H54 (cell line): ENCODE measurements around the gene MMP25.
A peak's percentile ranks its signal among the peaks of the same experiment; 100 is the strongest.

Experiments
- DNase-seq: peaks from one replicate; pipeline ENCODE4 v3.0.0; 2011; ENCODE audit warnings: low spot score, mixed read lengths; ENCODE audit not compliant: insufficient read length
- FAIRE-seq: peaks from 3 replicates; lab custom pipeline; 2011; peaks lifted over from hg19 to GRCh38; lab: Jason Lieb, UNC
- POLR2A ChIP-seq: IDR thresholded peaks from 2 replicates; pipeline ENCODE4 v1.6.1; 2011; ENCODE audit warnings: low read depth, mild to moderate bottlenecking, low read length

MMP25 gene

DNA sequence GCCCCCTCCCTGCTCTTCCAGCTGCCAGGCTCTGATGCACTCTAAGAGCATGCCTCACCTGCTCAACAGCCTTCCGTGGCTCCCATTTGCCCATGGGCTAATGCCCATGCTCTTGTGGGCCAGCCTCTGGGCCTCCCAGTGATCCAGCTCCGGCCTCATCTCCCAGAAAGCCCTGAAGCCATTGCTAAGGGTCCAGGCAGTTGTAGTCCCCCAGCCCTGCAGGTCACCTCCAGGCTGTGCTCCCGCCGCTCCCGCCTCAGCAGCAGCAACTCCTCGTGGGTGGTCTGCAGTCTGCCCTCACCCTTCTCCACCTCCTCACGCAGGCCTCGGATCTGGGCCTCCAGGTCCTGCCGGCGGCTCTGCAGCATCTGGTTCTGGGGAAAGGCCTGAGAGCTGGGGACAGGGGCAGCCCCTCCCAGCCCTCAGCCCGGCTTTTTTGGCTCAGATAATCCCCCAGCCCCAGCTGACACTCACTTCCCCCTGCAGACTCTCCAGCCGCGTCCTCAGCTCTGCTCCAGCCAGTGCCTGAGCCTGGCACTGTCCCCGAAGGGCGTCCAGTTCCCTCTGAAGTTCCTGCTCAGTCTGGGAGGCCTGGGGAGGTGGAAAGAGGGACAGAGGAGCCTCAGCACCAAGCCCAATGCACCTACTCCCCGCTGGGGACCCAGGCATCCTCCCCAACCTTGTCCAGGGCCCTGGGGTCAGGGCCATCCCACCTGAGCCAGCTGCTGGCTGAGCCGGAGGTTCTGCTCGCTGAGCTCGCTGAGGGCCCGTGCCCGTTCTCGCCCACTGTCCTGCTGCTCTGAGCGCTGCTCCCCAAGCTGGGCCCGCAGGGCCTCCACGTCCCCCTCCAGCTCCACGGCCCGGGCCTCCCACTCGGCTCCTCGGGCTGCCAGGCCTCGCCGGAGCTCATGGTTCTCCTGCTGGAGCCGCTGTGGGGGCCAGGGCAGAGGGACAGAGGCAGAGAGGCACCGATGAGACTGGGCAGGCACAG lies 15.8 kb upstream of the MMP25 start:
- DNase-seq (no peak), FAIRE-seq (no peak)
- TF ChIP-seq POLR2A, result no peak

DNA sequence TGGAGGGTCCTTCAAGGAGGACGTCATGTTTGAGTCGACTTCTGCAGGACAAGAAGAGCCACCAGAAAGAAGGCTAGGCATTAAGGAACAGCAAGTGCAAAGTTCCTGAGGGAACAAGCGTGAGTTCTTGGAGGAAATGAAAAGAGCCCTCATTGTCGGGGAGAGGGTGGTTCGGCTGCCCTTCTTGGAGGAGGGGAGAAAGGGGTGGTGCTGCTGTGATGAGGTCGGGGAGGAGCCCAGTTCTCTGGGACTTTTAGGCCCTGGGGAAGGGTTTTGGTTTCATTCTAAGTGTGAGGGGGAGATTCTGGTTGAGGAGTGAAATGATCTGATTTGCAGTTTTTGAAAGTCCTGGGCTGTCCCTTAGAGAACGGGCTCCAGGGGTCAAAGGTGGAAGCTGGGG lies 13.7 kb upstream of the MMP25 start:
- FAIRE-seq, result no peak
- no peak for TF ChIP-seq POLR2A
- DNase-seq, result no peak

DNA sequence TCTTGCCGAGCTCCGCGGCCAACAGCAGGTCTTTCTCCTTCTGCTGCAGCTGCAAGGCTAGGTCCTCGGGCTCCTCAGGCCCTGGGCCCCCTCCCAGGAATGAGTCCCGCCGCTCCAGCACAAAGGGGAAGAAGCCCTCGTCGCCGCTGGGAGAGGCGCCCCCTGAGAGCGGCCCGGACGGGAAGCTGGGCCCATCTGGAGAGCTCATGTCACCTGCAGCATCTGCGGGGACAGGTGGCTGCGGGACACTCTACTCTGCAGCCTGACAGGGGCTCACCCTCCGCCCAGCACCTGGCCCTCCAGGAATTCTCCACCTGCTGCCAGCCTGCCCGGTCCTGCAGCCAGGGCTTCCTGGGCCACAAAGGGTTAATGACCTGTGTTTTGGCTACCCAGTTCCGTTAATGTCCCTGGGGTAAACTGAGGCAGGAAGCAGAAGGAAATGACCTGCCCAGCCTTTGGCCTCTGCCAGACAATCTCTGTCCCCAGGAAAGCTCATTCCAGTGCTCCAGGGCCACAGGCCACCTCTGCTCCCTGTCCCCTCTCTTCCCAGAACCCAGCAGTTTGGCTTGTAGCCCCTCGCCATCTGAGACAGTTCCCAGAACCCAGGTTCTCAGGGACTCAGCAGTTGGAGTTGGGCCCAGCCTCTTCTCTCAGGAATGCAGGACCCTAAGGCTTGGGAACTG lies 10.9 kb upstream of the MMP25 start:
- FAIRE-seq, result no peak
- no peak for TF ChIP-seq POLR2A

DNA sequence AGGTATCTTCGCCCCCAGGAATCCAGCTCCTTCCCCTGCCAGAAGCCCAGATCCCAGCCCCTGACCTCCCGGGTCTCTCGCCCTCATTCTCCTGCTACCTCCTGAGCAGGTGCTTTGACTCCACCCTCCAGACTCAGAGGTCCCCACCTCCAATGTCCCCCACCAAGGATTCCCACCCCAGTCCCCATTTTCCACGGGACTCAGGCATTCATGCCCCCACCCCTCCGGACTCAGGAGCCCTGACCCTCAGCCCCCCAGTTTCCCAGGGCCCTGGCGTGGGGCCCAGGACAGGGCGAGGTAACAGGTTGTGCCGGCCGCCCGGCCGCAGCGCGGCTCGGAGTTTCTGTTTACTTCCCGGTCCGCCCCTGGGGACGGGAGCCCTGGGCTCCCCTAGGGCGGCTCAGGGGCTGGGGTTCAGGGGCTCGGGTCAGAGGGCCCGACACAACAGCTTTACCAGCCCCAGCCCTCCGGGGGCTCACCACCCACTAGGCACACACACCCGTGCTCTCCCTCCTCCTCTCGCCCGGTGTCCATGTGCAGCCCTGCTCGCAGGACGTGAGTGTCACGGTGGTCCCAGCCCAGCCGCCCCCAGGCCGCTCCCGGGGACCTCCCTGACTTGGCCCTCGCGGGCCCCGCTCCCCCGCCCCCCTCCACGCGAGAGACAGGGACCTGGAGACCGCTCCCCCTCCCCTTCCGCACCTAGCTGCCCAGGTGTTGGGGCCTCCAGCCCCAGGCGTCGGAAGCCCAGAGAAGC lies 10.2 kb upstream of the MMP25 start:
- FAIRE-seq, result no peak
- DNase-seq, result no peak
- TF ChIP-seq POLR2A, result no peak

More for the DNA sequence above, 10.9 kb upstream of the MMP25 start:
- DNase-seq, result no peak

DNA sequence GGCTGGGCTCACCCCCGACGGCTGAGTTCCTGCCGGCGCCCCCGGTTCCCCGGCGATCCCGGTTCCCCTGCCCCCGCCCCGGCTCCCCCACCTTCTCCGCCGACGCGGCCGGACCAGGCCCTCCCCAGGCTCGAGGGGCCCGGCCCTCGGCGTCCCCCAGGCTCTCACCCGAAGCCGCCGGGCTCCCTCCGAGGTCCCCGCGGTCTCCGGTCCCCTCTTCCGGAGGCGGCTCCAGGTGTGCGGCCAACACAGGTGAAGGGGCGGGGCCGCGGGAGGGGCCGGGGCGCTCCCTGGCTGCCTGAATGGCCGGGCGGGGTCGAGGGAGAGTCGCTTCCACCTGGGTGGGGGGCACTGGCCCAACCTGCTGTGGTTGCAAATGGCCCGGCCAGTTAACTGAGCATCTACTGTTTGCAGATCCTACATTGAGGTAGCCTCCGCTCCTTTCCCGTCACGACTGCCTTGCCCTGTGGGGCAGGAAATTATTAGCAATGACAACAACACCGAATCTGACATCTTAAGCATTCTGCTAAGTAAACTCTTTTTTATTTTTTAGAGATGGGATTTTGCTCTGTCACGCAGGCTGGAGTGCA lies 9.5 kb upstream of the MMP25 start, which contains the start of gene BICDL2:
Gene BICDL2 (minus strand): TSS at position 219 of the 590 bp plus-strand sequence. CDS start 1,448 bp downstream, outside the sequence.
- FAIRE-seq, result no peak
- TF ChIP-seq POLR2A, result no peak
- no peak for DNase-seq

DNA sequence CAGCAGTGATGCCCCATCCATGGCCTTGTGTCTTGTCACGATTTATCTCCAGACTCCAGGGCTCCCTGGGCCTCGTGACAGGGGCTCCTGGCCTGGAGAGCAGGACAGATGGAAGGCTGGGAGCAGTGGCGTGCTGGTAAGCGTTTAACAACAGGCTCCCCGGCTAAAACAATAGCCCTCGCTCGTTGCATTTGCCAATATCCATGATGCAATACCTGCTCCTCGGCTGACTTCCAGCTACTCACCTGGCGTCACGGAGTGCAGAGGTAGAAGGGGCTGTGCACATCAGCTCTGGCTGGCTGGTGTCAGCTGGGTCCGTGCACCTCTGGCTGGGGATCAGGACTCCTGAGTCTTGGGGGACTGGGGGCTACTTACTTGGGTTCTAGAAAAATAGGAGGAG lies 8.1 kb upstream of the MMP25 start:
- FAIRE-seq (no peak), DNase-seq (no peak)
- TF ChIP-seq POLR2A, result no peak

DNA sequence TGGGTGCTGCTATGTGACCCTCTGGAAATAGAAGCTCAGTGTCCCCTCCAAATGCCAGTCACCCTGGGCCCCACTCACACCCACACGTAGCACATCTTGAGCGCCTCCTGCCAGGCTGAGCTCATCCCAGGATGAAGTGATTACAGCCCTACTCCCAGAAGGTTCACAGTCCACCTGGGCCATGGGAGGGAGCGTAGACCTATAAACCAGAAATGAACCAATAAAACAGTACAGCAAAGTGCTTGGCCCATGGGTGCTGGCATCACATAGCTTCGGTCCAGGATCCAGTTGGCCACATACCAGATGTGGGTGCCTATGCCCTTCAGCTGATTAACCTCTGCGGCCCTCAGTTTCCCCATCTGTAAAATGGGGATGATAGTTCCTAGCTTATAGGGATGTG lies 7.5 kb upstream of the MMP25 start:
- FAIRE-seq (no peak), DNase-seq (no peak)
- TF ChIP-seq POLR2A, result no peak

DNA sequence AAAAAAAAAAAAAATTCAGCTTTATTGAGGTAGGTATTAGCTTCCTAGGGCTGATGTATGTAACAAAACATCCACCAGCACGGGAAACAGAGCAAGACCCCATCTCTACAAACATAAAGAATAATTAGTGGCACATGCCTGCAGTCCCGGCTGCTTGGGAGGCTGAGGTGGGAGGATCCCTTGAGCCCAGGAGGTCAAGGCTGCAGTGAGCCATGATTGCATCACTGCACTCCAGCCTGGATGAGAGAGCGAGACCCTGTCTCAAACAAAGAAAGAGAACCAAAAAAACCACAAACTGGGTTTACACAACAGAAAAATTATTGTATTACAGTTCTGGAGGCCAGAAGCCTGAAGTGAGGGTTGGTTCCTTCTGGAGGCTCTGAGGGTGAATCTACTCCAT lies 4.0 kb upstream of the MMP25 start:
- DNase-seq (no peak), FAIRE-seq (no peak)
- TF ChIP-seq POLR2A, result no peak

DNA sequence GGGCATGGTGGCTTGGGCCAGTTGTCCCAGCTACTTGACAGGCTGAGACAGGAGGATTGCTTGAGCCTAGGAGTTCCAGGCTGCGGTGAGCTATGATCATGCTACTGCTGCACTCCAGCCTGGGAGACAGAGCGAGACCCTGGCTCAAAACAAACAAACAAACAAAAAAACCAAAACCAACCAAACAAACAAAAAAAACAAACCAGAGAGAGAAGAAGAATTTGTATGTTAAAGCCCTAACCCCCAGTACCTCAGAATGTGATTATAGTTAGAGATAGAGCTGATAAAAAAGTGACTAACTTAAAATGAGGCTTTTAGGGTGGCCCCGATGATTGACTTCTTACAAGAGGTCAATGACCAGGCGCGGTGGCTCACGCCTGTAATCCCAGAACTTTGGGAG lies 1.7 kb upstream of the MMP25 start:
- TF ChIP-seq POLR2A, result no peak
- FAIRE-seq (no peak), DNase-seq (no peak)

DNA sequence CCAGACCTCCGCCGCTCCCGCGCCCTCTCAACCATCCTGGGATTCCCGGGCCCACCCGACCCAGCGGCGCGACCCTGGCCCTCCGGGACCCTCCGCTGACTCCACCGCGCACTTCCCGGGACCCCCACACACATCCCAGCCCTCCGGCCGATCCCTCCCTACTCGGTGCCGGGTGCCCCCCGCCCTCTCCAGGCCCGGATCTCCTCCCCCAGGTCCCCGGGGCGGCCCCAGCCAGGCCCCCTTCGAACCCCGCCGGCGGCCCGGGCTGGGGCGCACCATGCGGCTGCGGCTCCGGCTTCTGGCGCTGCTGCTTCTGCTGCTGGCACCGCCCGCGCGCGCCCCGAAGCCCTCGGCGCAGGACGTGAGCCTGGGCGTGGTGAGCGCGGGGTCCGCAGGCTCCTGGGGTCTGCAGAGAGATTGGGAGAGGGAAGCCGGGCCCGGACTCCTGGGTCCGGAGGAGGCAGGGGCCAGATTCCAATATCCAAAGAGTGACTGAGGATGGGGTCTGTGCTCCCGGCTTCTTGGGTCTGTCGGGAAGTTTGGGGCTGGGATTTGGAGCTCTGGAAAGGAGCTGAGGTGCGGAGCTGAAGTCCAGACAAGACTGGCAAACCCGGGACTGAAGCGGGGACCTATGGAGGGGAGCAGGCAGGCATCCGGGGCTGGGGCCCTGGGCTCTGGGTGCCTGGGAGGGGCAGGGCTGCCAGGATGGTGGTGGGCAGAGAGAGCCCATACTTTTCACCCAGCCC lies 453 bp downstream of the MMP25 start:
- DNase-seq (no peak), FAIRE-seq (no peak)
- no peak for TF ChIP-seq POLR2A

DNA sequence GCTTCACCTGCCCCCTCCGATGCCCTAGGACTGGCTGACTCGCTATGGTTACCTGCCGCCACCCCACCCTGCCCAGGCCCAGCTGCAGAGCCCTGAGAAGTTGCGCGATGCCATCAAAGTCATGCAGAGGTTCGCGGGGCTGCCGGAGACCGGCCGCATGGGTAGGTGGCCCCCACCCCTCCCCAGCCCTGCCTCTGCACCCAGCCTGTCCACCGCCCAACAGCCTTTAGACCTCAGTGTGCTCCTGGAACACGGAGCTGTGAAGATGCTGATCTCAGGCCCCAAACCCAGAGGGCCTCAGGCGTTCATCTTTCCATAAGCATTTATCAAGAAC lies 993 bp downstream of the MMP25 start:
- TF ChIP-seq POLR2A, result 0 out of 2 replicates have a peak, but pooled peaks have one; percentile 11
- DNase-seq (no peak), FAIRE-seq (no peak)

DNA sequence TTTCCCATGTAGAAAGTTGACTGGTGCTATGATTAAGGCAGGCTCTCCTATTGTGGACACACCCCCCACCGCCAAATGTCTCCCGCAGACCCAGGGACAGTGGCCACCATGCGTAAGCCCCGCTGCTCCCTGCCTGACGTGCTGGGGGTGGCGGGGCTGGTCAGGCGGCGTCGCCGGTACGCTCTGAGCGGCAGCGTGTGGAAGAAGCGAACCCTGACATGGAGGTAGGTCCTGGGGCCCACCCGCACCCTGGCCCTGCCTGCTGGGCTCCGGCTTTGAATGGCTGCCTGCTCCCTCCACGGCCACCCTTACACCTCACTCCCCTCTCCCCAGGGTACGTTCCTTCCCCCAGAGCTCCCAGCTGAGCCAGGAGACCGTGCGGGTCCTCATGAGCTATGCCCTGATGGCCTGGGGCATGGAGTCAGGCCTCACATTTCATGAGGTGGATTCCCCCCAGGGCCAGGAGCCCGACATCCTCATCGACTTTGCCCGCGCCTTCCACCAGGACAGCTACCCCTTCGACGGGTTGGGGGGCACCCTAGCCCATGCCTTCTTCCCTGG lies 3.6 kb downstream of the MMP25 start:
- FAIRE-seq (no peak), DNase-seq (no peak)
- no peak for TF ChIP-seq POLR2A
